C4-2B (cell line): ENCODE measurements around the gene PTPRB.

ENCODE experiments used
- ZFX ChIP-seq: fragments of 450-650 bp; IDR thresholded peaks from 2 replicates; pipeline ENCODE4 v1.6.1; 2017
- TF ChIP-seq, protein P1 (sequence below): fragments of 450-650 bp; conservative IDR thresholded peaks from 2 replicates; pipeline ENCODE4 v1.5.1; 2017; ENCODE audit warnings: mild to moderate bottlenecking

DNA sequence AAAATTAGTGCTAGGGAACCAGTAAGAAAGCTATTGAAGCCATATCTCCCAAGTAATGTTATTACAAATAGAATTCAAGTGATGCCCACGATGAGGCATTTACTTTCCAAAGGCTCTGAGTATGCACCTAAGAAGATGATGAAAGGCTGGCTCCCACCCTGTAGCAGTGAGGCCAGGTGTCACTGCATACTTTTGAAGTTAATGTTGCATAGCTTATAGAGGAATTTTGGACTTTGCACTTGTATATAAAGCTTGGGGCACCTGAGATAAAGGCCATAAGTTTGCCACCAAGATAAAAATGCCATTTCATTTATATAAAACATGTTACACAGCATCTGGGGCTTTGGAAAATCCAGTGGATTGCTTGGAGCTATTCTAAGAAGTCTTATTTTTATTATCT is 96.2 kb downstream of the PTPRB start:
- TF ChIP-seq, protein P1, sequence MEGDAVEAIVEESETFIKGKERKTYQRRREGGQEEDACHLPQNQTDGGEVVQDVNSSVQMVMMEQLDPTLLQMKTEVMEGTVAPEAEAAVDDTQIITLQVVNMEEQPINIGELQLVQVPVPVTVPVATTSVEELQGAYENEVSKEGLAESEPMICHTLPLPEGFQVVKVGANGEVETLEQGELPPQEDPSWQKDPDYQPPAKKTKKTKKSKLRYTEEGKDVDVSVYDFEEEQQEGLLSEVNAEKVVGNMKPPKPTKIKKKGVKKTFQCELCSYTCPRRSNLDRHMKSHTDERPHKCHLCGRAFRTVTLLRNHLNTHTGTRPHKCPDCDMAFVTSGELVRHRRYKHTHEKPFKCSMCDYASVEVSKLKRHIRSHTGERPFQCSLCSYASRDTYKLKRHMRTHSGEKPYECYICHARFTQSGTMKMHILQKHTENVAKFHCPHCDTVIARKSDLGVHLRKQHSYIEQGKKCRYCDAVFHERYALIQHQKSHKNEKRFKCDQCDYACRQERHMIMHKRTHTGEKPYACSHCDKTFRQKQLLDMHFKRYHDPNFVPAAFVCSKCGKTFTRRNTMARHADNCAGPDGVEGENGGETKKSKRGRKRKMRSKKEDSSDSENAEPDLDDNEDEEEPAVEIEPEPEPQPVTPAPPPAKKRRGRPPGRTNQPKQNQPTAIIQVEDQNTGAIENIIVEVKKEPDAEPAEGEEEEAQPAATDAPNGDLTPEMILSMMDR: no peak
- no peak for TF ChIP-seq ZFX
